ENCODE data around the gene PAPPA2.

GRCh38 chr1:176877557-176877956 is 414.6 kb downstream of the PAPPA2 start:
- TF ChIP-seq SP1 (IDR thresholded peaks at IDR 0.05; ENCODE audit: low read depth, low read length): no peak
- no peak for TF ChIP-seq CTCF (IDR thresholded peaks at IDR 0.05; ENCODE audit: control extremely low read depth in 1 of 3, insufficient read depth in 1 of 3, low read depth in 1 of 3, low read length in 3 of 3)
- no peak for TF ChIP-seq ZNF274 (IDR thresholded peaks at IDR 0.05; ENCODE audit: borderline replicate concordance, extremely low read depth, low read length)
- no peak for TF ChIP-seq KDM5A (IDR thresholded peaks at IDR 0.05; ENCODE audit: low read length)
- TF ChIP-seq RNF2 (IDR thresholded peaks at IDR 0.05; ENCODE audit: borderline replicate concordance, low read depth, low read length, missing control alignments, poor library complexity, severe bottlenecking): no peak
- no peak for TF ChIP-seq CHD2 (IDR thresholded peaks at IDR 0.05; ENCODE audit: low read length)
- no peak for TF ChIP-seq POLR2AphosphoS5 (IDR thresholded peaks at IDR 0.05; ENCODE audit: low read depth, low read length)
- TF ChIP-seq, protein P1, sequence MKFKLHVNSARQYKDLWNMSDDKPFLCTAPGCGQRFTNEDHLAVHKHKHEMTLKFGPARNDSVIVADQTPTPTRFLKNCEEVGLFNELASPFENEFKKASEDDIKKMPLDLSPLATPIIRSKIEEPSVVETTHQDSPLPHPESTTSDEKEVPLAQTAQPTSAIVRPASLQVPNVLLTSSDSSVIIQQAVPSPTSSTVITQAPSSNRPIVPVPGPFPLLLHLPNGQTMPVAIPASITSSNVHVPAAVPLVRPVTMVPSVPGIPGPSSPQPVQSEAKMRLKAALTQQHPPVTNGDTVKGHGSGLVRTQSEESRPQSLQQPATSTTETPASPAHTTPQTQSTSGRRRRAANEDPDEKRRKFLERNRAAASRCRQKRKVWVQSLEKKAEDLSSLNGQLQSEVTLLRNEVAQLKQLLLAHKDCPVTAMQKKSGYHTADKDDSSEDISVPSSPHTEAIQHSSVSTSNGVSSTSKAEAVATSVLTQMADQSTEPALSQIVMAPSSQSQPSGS (IDR thresholded peaks at IDR 0.05; ENCODE audit: low read length): no peak
- no peak for TF ChIP-seq YY1 (IDR thresholded peaks at IDR 0.05; ENCODE audit: low read depth, low read length)
- no peak for TF ChIP-seq EZH2 (IDR thresholded peaks at IDR 0.05; ENCODE audit: low read depth, low read length, severe bottlenecking)
